ENCODE data around the gene GNAL.

GNAL gene

GRCh38 chr18:11857177-11857887 is 168.3 kb downstream of the GNAL start:
- no peak for DNase-seq (ENCODE audit: low spot score)
- no peak for TF ChIP-seq CTCF (IDR thresholded peaks at IDR 0.05; ENCODE audit: borderline replicate concordance, control extremely low read depth, extremely low read depth, insufficient read depth, missing control alignments)
- in situ Hi-C loops (cut with MboI; ENCODE audit: low sequenced_read_pairs, unreplicated experiment): no loop called here

DNA sequence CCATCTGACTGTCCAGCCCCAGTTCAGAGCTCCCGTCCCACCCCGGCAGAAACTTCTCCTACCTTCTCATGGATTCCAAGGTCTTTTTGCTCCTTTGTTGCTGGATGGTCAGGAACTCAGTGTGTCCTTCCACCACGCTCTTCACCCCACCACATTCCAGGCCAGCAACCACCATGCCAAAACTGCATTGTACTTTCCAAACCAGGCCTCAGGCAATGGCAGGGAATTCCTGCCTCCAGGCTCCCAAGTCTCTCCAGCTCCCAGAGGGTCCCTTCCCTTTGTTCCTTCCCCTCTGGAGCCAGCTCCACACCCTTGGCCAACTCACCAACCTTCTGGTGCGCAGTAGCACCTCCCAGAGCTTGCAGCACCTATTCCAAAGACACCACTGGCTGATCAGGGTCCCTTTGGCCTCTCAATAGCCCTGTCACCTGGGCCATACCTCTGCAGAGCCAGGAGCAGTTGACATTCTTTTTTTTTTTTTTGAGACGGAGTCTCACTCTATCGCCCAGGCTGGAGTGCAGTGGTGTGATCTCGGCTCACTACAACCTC is 170.3 kb downstream of the GNAL start:
- DNase-seq (ENCODE audit: low spot score): no peak
- no peak for TF ChIP-seq CTCF (IDR thresholded peaks at IDR 0.05; ENCODE audit: borderline replicate concordance, control extremely low read depth, extremely low read depth, insufficient read depth, missing control alignments)
- in situ Hi-C loops (cut with MboI; ENCODE audit: low sequenced_read_pairs, unreplicated experiment): no loop called here

- no peak for TF ChIP-seq CTCF (IDR thresholded peaks at IDR 0.05; ENCODE audit: borderline replicate concordance, control extremely low read depth, extremely low read depth, insufficient read depth, missing control alignments)
- in situ Hi-C loops (cut with MboI; ENCODE audit: low sequenced_read_pairs, unreplicated experiment): no loop called here
- DNase-seq (ENCODE audit: low spot score): no peak
Measured at GRCh38 chr18:11859903-11860407, 170.9 kb downstream of the GNAL start.

DNA sequence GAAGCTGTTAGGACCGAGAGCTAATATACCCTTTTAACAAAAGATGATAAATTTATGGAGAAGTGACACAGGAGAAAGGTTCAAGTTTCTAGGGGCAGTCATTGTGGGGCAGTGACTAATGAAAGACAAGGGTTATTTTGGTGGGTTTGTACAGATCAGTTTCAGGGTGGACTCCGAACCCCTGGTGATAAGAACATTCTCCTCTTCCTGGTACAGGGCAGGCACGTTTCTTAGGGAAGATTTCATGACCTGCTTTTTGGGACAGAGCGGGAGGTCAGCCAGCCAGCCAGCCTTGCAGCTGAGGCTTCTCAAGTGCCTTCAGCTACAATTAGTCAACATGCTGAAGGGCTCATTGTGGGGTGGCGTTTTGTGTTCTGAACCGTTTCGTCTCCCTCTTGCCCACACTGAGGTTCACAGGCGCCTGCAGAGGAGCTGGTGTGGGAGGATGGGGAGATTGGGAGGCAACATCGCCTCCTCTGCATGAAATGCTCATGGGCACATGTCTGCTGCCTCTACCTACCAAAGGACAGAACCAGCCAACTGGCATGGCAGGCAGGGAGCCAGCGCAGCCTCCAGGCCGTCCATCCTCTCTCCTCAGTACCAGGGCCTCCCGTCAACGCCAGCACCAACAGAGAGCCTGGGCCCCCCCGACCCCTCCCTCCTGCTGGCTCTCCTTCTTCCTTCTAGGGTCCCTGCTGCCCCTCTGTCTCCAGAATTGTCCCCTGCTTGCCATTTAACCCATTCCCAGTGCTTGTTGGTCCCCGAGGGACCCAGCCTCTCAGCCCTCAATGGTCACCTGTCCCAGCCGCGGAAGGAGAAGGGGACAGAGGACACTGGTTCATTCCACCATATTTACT is 171.8 kb downstream of the GNAL start:
- in situ Hi-C loops (cut with MboI; ENCODE audit: low sequenced_read_pairs, unreplicated experiment): no loop called here
- no peak for TF ChIP-seq CTCF (IDR thresholded peaks at IDR 0.05; ENCODE audit: borderline replicate concordance, control extremely low read depth, extremely low read depth, insufficient read depth, missing control alignments)
- no peak for DNase-seq (ENCODE audit: low spot score)

GRCh38 chr18:11861583-11862288 is 172.7 kb downstream of the GNAL start:
- no peak for TF ChIP-seq CTCF (IDR thresholded peaks at IDR 0.05; ENCODE audit: borderline replicate concordance, control extremely low read depth, extremely low read depth, insufficient read depth, missing control alignments)
- in situ Hi-C loops (cut with MboI; ENCODE audit: low sequenced_read_pairs, unreplicated experiment): no loop called here
- DNase-seq (ENCODE audit: low spot score): no peak
